ENCODE data around the gene IFNA8. TPM values are rescaled to one million over a fixed set of nuclear protein-coding genes. Genes with fewer than 3 reads are reported as not detected.

IFNA8 gene
- total and polyA plus RNA-seq, 2 of the 8 experiments (the other 6 are each of a cell fraction or from before 2014, with no cell fraction given) = not detected

DNA sequence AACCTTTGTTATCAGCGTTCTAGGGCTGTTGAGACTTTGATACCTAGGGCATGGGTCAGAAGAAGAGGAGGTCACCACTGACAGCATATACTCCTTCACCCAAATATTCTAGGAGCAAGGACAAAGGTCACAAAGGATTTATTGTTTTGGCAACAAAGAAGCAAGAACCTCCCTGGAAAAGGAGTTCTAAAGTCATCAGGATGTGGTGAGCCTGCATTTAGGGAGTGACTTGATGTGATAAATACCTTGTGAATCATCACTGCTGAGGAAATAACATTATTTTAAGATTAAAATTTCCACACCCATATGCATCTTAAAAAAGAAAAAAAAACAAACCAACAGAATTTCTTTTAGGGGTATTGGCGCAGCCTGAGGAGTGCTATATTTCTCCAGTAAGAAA is 45.2 kb downstream of the IFNA8 start (continued):
- TF ChIP-seq HDAC2 (IDR thresholded peaks at IDR 0.05; ENCODE audit: borderline replicate concordance in 1 of 2, low read depth in 2 of 2, low read length in 2 of 2) (no peak), MAX (IDR thresholded peaks at IDR 0.05) (no peak), TEAD4 (IDR thresholded peaks at IDR 0.05; ENCODE audit: low read depth, low read length) (no peak)

Data from H1 (cell line).